SKM-1 treated with dmso at 0.1 percent for 144 hours (cell line): ENCODE measurements around the gene SOX5.
"Not testable (repeated sequence)": the region's sequence is repeated elsewhere in the genome, so short reads cannot be mapped to it uniquely, and the experiment has no call there.

ENCODE experiments used
- DNase-seq: peaks from one replicate; lab custom pipeline; 2025; ENCODE audit not compliant: unreplicated experiment; lab: John Stamatoyannopoulos, UW

Gene SOX5

GRCh38 chr12:23555180-23555824, 394.2 kb downstream of the SOX5 start:
- no peak for DNase-seq

DNA sequence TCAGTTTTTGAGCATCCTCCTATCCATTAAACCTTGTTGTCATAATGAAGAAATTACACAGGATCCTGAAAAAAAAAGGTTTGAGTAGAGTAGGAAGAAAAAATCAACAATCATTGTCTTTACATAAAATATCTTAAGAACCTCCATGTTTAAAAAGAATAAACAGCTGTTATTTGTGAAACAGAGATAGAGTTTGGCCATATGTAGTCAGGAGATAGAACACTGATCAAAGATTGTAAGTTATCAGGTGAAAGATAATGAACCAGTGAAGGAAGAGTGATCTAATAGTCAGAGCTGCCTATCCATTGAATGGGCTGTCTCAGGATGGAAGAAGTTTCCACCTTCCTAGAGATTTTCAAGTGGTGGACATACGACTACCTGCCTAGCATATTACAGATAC, 397.1 kb downstream of the SOX5 start:
- no peak for DNase-seq

DNA sequence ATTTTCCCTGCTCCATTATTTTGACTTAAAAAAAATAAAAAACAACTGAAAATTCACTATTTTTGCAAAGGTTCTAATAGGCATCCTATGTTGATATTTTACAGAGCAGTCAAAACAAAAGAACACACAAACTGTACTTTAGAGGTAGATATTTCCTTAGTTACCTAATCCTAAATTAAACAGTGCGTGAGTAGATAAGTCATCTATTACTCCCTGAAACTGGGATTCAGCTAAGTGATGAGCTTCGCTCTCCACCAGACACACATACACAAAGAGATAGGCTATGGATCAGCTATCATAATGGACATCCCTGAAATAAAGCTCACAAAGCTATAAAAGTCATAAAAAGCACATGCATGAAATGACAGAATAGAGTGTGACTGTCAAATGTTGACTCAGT, 398.7 kb downstream of the SOX5 start:
- DNase-seq, result no peak

- no peak for DNase-seq
Observed at GRCh38 chr12:23548742-23549141, 400.7 kb downstream of the SOX5 start.

DNA sequence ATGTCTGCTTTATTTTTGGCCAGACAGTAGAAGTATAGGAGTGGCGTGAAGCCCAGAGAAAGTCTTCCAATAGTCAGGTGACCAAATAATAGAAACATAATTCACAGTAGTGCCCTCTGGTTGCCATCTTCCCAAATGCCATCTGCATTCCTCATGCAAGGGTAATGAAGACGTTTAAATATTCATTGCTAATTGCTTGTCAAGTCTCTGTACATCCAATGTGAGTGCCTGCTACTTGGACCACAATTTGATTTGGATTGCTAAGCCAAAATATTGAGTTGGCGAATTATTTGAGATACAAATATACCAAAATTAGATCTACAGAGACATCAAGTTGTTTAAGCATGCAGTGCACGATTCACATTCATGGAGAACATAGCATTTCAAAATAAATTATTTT, 402.7 kb downstream of the SOX5 start:
- DNase-seq, result no peak

DNA sequence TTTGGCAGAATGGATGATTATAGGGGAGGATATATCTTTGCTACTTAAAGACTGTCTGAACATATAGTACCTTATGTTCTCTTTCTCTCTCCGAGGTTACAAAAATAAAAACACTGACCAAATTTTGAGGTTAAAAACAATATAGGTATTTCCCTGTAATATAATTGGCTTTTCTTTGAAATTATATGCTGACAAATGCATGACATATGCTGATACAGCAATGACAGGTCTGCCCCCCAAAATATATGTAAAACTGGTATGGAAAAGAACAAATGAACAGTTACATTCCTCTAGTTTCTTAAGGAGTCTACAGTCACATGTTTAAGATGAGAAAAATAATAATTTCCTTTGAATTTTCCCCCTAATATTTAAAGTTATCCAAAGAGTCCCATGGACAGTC, 405.7 kb downstream of the SOX5 start:
- DNase-seq, result no peak

GRCh38 chr12:23542187-23542586, 407.3 kb downstream of the SOX5 start:
- DNase-seq, result no peak

- DNase-seq, result no peak
Observed at GRCh38 chr12:23540572-23540971, 408.9 kb downstream of the SOX5 start.

- no peak for DNase-seq
Observed at GRCh38 chr12:23536293-23536692, 413.2 kb downstream of the SOX5 start.

GRCh38 chr12:23535441-23535840, 414.0 kb downstream of the SOX5 start:
- DNase-seq, result no peak

DNA sequence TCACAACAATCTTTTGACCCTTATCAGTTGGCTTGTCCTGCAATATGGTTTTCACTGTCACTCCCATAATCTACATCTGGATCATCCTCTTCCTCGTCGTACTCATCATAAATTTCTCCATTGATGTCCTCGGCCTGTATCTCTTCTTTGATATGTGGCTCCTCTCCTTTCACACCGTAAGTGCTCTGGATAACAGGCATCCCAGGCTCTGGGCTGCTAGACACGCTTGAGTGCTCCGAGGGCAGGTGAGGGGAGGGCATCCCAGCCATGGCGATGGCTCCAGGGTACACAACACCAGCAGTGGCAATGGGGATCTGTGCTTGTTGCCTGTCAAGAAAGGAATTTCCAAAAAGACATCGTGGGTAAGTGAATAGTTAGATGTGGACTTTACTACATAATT, 415.3 kb downstream of the SOX5 start:
- no peak for DNase-seq

- no peak for DNase-seq
Observed at GRCh38 chr12:23533699-23534098, 415.8 kb downstream of the SOX5 start.

GRCh38 chr12:23533265-23533664, 416.2 kb downstream of the SOX5 start:
- DNase-seq, result no peak

- DNase-seq, result no peak
Observed at GRCh38 chr12:23528316-23528715, 421.2 kb downstream of the SOX5 start.

DNA sequence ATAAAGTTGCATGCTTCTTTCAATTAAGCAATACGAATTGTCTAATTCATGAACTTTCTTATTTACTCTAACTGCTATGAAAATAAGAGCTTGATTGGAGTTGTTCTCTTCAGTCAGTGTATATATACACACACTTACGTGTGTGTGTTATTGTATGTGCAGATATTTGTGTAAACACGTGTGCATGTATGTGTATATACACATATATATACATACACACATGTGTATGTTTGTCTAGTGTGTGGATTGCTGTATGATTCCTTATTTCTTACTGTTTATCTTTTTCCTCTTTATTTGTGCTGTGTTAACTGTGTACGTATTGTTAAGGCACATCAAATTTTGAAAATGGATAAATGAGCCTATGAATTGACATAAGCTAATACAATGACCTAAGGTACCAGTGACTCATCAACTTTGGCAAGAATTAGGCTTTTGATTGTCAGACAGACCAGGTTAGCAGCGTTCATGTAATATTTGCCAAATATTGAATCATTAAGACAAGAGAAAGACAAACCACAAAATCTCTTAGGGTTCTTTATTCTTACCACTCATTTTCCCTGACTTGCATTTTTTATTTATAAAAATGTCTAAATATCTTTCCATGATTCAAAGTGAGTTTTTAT, 423.9 kb downstream of the SOX5 start:
- DNase-seq, result no peak

DNA sequence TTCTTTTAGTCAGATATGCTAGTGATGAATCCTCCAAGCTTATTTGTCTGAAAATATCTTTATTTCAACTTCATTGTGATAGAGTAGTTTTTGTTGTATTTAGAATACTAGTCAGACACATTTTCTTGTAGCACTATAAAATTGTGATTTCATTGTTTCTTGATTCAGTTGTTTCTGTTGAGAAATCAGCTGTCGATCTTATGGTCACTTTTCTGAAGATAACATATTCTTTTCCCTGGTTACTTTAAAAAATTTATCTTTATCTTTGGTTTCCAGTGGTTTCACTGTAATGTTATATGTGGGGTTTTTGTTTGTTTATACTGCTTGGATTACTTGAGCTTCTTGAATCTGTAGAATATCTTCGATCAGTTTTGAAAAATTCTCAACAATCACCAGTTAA, 426.1 kb downstream of the SOX5 start:
- DNase-seq, result no peak

GRCh38 chr12:23519444-23519843, 430.0 kb downstream of the SOX5 start:
- not testable (repeated sequence) for DNase-seq

- not testable (repeated sequence) for DNase-seq
Observed at GRCh38 chr12:23515785-23516184, 433.7 kb downstream of the SOX5 start.

DNA sequence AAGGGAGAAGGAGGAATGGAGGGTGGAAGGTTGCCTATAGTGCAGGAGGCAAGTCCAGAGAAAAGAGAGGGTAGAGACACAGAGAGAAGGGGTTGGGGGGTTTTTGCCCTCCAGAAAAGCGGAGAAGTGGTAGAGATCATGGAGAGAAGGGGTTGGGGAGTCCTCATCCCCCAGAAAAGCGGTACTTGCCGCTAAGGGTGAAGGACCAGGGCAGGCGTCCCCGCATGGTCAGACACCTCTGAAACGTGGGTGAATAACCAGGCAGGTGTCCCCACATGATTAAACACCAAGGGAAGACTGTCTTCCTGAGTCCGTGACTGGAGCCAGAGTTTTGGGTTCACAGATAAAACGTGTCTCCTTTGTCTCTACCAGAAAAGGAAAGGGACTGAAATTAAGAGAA, 439.0 kb downstream of the SOX5 start:
- DNase-seq, result no peak

GRCh38 chr12:23509832-23510231, 439.6 kb downstream of the SOX5 start:
- not testable (repeated sequence) for DNase-seq

DNA sequence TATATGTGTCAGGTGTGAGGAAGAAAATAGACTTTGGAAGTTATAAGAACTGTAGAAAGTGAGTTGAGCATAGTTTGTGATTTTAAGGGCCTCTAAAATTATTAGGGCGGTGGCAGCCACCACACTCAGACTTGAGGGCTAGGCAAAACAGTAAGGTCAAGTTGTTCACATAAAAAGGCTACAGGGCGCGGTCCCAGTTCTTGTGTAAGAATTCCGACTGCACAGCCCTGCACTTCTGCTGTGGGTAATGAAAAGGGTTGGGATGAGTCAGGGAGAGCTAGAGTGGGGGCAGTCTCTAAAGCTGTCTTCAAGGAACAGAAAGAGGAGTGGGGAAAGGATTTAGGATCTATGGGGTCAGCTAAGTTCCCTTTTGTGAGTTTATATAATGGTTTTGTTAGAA, 441.7 kb downstream of the SOX5 start:
- not testable (repeated sequence) for DNase-seq

GRCh38 chr12:23505736-23506135, 443.7 kb downstream of the SOX5 start:
- DNase-seq, result not testable (repeated sequence)
